ENCODE data around the gene CLPSL1. TPM values are rescaled to one million over a fixed set of nuclear protein-coding genes. Genes with fewer than 3 reads are reported as not detected.

The CLPSL1 gene
- total and polyA plus RNA-seq, 5 donors from 2014 or later, result not detected

DNA sequence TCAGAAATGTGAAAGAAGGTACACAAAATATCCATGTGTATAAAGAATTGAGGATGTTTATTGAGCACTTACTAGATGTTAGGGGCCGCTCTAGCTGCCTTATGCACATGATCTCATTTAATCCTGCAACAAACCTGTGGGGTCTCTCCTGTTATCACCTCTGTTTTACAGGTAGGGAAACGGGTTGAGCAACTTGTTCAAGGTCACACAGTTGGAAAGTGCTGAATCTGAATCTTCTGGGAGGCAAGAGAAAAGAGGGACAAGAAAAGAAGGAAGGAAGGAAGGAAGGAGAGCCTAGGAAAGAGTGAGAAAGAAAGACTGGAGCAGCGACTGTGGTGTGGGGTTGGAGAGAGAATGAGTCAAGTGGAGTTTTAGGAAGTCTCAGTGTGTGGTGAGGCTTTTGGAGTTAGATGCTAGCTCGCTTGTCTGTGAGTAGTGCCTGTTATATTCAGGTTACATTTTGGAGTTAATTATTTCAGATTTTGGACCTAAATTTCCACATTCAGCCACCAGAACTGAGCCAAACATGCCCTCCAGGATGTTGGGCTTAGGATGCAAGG, 7.7 kb downstream of the CLPSL1 start:
- H3K27me3 ChIP-seq (ENCODE audit: control insufficient read depth, insufficient read depth, low read length), result peaks cover 8% of the 10 kb centered on the region
- DNase-seq (no peak), ATAC-seq (ENCODE audit: low read depth in 2 of 2) (no peak)
- H3K4me3 ChIP-seq (ENCODE audit: low read depth, low read length), result no peak overlapping the region
- H3K4me1 ChIP-seq (ENCODE audit: control insufficient read depth, insufficient read depth, low read length, poor library complexity, severe bottlenecking), result no peaks in the 10 kb centered on the region
- H3K27ac ChIP-seq (ENCODE audit: insufficient read depth, low read length, poor library complexity, severe bottlenecking), result no peak overlapping the region
- no peaks in the 10 kb centered on the region for H3K36me3 ChIP-seq (ENCODE audit: control insufficient read depth, insufficient read depth, low read length)
- Mint-ChIP-seq H3K9me3 (no peaks in the 10 kb centered on the region), H3K36me3 (no peaks in the 10 kb centered on the region), H3K27ac (no peak overlapping the region), H3K27me3 (peaks cover 50% of the 10 kb centered on the region), H3K4me1 (no peaks in the 10 kb centered on the region), H3K4me3 (no peak overlapping the region)
- H3K9me3 ChIP-seq (ENCODE audit: control insufficient read depth in 2 of 2, low read length in 2 of 2), result no peaks in the 10 kb centered on the region

DNA sequence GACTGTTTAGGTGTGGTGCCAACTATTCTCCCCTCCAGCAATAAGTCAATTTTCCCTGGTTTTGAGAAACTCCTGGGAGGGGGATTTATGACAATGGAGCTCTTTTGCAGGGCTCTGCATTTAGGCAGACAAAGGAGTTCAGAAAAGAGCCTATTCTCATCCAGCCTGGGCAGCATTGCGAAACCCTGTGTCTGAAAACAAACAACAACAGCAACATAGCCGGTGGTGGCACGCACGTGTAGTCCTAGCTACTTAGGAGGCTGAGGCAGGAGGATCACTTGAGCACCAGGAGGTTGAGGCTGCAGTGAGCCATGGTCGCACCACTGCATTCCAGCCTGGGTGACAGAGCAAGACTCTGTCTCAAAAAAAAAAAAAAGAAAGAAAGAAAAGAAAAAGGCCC, 9.9 kb downstream of the CLPSL1 start:
- H3K27ac ChIP-seq (ENCODE audit: insufficient read depth, low read length, poor library complexity, severe bottlenecking), result no peak overlapping the region
- ATAC-seq (ENCODE audit: low read depth in 2 of 2) (no peak), DNase-seq (no peak)
- no peaks in the 10 kb centered on the region for H3K4me1 ChIP-seq (ENCODE audit: control insufficient read depth, insufficient read depth, low read length, poor library complexity, severe bottlenecking)
- Mint-ChIP-seq H3K9me3 (no peaks in the 10 kb centered on the region), H3K4me1 (no peaks in the 10 kb centered on the region), H3K36me3 (no peaks in the 10 kb centered on the region), H3K4me3 (no peak overlapping the region), H3K27me3 (peaks cover 41% of the 10 kb centered on the region), H3K27ac (no peak overlapping the region)
- no peaks in the 10 kb centered on the region for H3K36me3 ChIP-seq (ENCODE audit: control insufficient read depth, insufficient read depth, low read length)
- H3K4me3 ChIP-seq (ENCODE audit: low read depth, low read length), result no peak overlapping the region
- H3K27me3 ChIP-seq (ENCODE audit: control insufficient read depth, insufficient read depth, low read length), result peaks cover 8% of the 10 kb centered on the region
- H3K9me3 ChIP-seq (ENCODE audit: control insufficient read depth in 2 of 2, low read length in 2 of 2), result no peaks in the 10 kb centered on the region

DNA sequence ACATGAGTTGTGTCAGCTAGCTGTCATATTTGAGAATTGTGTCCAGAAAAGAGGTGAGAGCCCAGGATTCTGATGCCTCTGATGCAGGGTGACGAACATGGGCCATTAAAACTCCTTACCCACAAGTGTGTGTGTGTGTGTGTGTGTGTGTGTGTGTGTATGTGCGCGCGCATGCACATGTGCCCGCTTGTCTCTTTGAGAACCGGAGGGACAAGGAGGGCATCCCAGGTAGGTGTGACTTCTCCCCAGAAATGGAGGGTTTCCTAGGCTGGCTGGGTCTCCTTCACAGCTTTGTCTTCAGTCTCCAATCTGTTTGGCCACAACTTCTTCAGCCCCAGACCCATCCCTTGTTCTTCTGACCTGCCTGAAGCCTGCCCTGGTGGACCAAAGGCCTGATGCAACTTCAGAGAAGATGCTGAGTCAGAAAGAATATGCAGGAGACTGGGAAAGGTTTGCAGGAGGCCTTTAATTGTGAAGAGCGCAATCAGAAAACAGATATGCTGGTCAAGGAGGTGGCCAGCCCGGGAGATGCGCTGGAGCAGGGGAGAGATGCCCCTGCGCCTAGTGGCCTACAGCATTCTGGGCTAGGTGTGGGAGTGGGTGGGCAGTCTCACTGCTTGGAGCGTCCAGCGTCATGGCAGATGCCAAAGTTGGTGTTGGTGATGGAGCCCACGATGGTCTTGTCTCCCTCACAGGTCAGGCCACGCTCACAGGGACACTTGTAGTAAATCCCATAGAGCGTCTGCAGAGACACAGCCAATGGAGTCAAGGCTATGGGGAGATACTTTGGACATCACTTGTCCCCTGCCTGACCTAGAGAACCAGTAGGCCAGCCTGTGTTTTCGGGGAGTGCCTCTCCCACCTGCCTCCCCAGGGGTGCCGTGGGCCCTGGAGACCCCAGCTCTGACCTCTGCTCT, 14.0 kb downstream of the CLPSL1 start:
- Mint-ChIP-seq H3K9me3 (no peaks in the 10 kb centered on the region), H3K27ac (no peak overlapping the region)

DNA sequence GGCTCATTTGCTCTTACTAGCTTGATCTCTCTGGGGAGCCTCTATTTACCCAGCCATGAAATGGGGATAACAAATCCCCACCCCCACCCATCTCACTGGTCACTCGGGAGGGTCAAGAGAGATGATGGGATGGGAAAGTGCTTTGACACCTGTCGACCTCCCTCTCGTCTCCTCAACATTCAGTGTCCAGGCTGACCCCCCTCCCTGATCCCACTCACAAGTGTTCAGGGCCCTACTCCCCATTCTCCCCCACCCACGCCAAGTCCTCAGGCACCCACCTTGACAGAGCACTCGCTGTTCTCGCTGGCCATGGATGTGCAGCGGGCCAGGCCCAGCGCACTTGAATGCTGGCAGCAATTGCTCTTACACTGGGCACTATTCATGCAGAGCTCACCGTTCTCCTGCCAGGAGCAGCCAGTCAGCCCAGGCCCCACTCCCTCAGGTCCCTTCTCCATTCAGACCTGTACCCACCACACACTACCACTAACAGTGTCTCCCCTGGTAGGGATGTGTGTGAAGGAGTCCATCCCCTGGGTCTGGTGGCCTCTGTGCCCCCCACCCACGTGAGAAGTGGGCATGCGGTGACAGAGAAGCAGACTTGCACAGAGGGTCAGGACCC, 14.7 kb downstream of the CLPSL1 start:
- Mint-ChIP-seq H3K4me1 (no peaks in the 10 kb centered on the region), H3K9me3 (no peaks in the 10 kb centered on the region), H3K4me3 (no peak overlapping the region), H3K27ac (no peak overlapping the region), H3K36me3 (no peaks in the 10 kb centered on the region), H3K27me3 (peaks cover 16% of the 10 kb centered on the region)
- no peak for DNase-seq
- no peak overlapping the region for H3K27ac ChIP-seq (ENCODE audit: insufficient read depth, low read length, poor library complexity, severe bottlenecking)
- no peaks in the 10 kb centered on the region for H3K36me3 ChIP-seq (ENCODE audit: control insufficient read depth, insufficient read depth, low read length)
- no peaks in the 10 kb centered on the region for H3K4me1 ChIP-seq (ENCODE audit: control insufficient read depth, insufficient read depth, low read length, poor library complexity, severe bottlenecking)
- H3K9me3 ChIP-seq (ENCODE audit: control insufficient read depth in 2 of 2, low read length in 2 of 2), result no peaks in the 10 kb centered on the region
- ATAC-seq (ENCODE audit: low read depth in 2 of 2), result no peak
- no peaks in the 10 kb centered on the region for H3K27me3 ChIP-seq (ENCODE audit: control insufficient read depth, insufficient read depth, low read length)
- H3K4me3 ChIP-seq (ENCODE audit: low read depth, low read length), result no peak overlapping the region

More for the DNA sequence above, 14.0 kb downstream of the CLPSL1 start:
- no peaks in the 10 kb centered on the region for H3K36me3 Mint-ChIP-seq
- Histone ChIP-seq H3K27ac (ENCODE audit: insufficient read depth, low read length, poor library complexity, severe bottlenecking) (no peak overlapping the region), H3K4me1 (ENCODE audit: control insufficient read depth, insufficient read depth, low read length, poor library complexity, severe bottlenecking) (no peaks in the 10 kb centered on the region), H3K4me3 (ENCODE audit: low read depth, low read length) (no peak overlapping the region), H3K27me3 (ENCODE audit: control insufficient read depth, insufficient read depth, low read length) (no peaks in the 10 kb centered on the region), H3K36me3 (ENCODE audit: control insufficient read depth, insufficient read depth, low read length) (no peaks in the 10 kb centered on the region), H3K9me3 (ENCODE audit: control insufficient read depth in 2 of 2, low read length in 2 of 2) (no peaks in the 10 kb centered on the region)
- H3K4me1 Mint-ChIP-seq, result no peaks in the 10 kb centered on the region
- no peak for DNase-seq
- ATAC-seq (ENCODE audit: low read depth in 2 of 2), result no peak
- peaks cover 21% of the 10 kb centered on the region for H3K27me3 Mint-ChIP-seq
- no peak overlapping the region for H3K4me3 Mint-ChIP-seq

DNA sequence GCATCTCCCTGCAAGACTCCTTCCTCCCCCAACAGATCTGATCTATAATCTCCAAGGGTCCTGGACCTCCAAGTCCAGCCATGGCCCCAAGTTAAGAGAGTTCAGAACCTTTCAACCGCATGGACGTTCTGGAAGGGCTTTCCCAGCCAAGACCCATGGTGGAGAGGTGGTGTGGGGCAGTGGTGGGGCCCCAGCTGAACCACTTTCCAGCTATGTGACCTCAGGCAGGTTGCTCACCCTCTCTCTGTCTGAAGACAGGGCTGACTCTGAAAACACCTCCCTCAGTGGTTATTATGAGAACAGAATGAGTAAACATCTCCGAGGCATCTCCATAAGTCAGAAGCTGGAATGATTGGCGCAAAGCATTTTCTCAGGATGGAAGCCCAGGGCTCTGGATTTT, 15.4 kb downstream of the CLPSL1 start:
- H3K4me1 Mint-ChIP-seq, result no peaks in the 10 kb centered on the region
- no peaks in the 10 kb centered on the region for H3K36me3 Mint-ChIP-seq
- no peak overlapping the region for H3K4me3 ChIP-seq (ENCODE audit: low read depth, low read length)
- H3K9me3 Mint-ChIP-seq, result no peaks in the 10 kb centered on the region
- no peaks in the 10 kb centered on the region for H3K4me1 ChIP-seq (ENCODE audit: control insufficient read depth, insufficient read depth, low read length, poor library complexity, severe bottlenecking)
- DNase-seq, result no peak
- H3K27ac ChIP-seq (ENCODE audit: insufficient read depth, low read length, poor library complexity, severe bottlenecking), result no peak overlapping the region
- H3K27ac Mint-ChIP-seq, result no peak overlapping the region
- no peak for ATAC-seq (ENCODE audit: low read depth in 2 of 2)
- H3K9me3 ChIP-seq (ENCODE audit: control insufficient read depth in 2 of 2, low read length in 2 of 2), result no peaks in the 10 kb centered on the region
- no peaks in the 10 kb centered on the region for H3K27me3 ChIP-seq (ENCODE audit: control insufficient read depth, insufficient read depth, low read length)
- H3K27me3 Mint-ChIP-seq, result peaks cover 13% of the 10 kb centered on the region
- H3K36me3 ChIP-seq (ENCODE audit: control insufficient read depth, insufficient read depth, low read length), result no peaks in the 10 kb centered on the region
- H3K4me3 Mint-ChIP-seq, result no peak overlapping the region

DNA sequence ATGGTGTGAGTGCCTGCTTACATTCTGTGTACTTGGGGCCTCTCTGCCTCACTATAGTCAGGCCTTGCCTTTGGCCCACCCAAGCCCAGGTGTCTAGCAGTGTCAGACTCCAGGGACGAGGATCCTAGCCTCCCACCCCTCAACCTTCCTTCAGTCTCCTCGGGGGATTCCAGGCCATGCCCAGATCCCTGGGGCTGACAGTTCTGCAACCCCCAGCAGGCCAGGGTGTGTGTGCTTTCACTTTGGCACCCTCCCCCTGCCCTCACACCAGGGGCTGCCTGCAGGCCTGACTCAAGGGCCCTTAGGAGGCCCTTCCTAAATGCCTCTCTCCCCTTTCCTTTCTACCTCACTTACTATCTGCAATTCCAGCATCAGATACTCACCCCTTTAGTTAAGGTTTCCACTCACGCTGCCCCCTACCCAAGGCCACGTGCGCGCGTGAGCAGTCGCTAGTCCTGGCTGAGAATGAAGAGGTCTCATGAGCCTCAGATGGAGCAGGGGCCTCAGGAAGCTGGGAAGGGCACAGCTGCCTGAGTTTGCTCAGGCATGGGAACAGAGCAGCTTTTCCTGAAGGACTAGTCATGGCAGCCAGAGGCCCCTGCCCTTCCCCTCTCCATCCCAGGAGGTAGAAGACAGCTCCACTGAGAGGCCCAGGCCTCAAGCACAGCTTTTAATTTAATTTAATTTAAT, 17.2 kb downstream of the CLPSL1 start:
- no peak overlapping the region for H3K4me3 ChIP-seq (ENCODE audit: low read depth, low read length)
- Mint-ChIP-seq H3K4me1 (no peaks in the 10 kb centered on the region), H3K36me3 (no peaks in the 10 kb centered on the region), H3K9me3 (no peaks in the 10 kb centered on the region), H3K27me3 (peaks cover 17% of the 10 kb centered on the region), H3K27ac (peak overlapping the region in 1 of 3 donors; percentile 15), H3K4me3 (no peak overlapping the region)
- ATAC-seq (ENCODE audit: low read depth in 2 of 2), result no peak
- no peaks in the 10 kb centered on the region for H3K9me3 ChIP-seq (ENCODE audit: control insufficient read depth in 2 of 2, low read length in 2 of 2)
- no peaks in the 10 kb centered on the region for H3K27me3 ChIP-seq (ENCODE audit: control insufficient read depth, insufficient read depth, low read length)
- no peaks in the 10 kb centered on the region for H3K36me3 ChIP-seq (ENCODE audit: control insufficient read depth, insufficient read depth, low read length)
- no peak for DNase-seq
- H3K27ac ChIP-seq (ENCODE audit: insufficient read depth, low read length, poor library complexity, severe bottlenecking), result no peak overlapping the region
- H3K4me1 ChIP-seq (ENCODE audit: control insufficient read depth, insufficient read depth, low read length, poor library complexity, severe bottlenecking), result no peaks in the 10 kb centered on the region

DNA sequence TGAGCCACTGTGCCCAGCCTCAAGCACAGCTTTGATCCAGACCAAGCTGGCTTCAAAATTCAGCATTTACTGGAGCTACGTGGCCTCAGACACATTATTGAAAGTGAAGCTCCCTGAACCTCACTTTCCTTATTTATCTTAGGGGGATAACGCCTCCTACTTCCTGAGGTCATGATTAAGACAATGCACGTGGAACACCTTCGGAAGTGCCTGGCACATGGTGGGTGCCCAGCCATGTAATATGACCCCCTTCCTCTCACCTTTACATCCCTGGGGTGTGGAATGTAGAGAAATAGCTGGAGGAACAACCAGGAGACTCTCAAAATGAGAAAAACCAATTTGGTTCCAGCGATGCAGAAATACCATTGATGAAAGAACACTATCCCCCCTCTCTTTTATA, 17.9 kb downstream of the CLPSL1 start:
- no peaks in the 10 kb centered on the region for H3K27me3 ChIP-seq (ENCODE audit: control insufficient read depth, insufficient read depth, low read length)
- H3K4me3 ChIP-seq (ENCODE audit: low read depth, low read length), result no peak overlapping the region
- ATAC-seq (ENCODE audit: low read depth in 2 of 2) (no peak), DNase-seq (no peak)
- no peak overlapping the region for H3K27ac ChIP-seq (ENCODE audit: insufficient read depth, low read length, poor library complexity, severe bottlenecking)
- no peak overlapping the region for H3K27ac Mint-ChIP-seq
- H3K4me3 Mint-ChIP-seq, result no peak overlapping the region
- H3K36me3 ChIP-seq (ENCODE audit: control insufficient read depth, insufficient read depth, low read length), result no peaks in the 10 kb centered on the region
- H3K4me1 ChIP-seq (ENCODE audit: control insufficient read depth, insufficient read depth, low read length, poor library complexity, severe bottlenecking), result no peaks in the 10 kb centered on the region
- H3K36me3 Mint-ChIP-seq, result no peaks in the 10 kb centered on the region
- no peaks in the 10 kb centered on the region for H3K9me3 ChIP-seq (ENCODE audit: control insufficient read depth in 2 of 2, low read length in 2 of 2)
- peaks cover 17% of the 10 kb centered on the region for H3K27me3 Mint-ChIP-seq
- no peaks in the 10 kb centered on the region for H3K4me1 Mint-ChIP-seq
- no peaks in the 10 kb centered on the region for H3K9me3 Mint-ChIP-seq

Data from CD4-positive, CD25-positive, alpha-beta regulatory T cell (primary cell).